ENCODE data around the gene SNAPIN. TPM values are rescaled to one million over a fixed set of nuclear protein-coding genes. Genes with fewer than 3 reads are reported as not detected.
A peak's percentile ranks its signal among the peaks of the same experiment; 100 is the strongest.

SNAPIN gene
- total RNA-seq, 1 experiment from 2014 or later = 39.1 TPM

DNA sequence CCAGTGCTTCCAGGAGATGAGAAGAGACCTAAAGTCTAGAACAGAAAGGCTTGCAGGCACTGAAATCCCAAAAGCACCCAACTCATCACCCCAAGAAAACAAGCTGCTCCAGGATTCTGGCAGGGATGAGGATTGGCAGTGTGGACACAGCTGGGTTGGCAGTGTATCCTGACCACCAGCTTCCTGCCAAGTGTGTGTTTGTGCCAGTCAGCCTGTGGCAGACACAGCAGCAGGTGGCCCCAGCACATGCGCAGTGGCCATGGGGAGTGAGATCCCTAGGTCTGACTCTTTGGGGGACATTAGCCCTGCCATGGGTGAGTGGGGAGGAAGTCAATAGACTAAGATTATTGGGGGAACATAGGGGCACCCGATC lies 8.7 kb upstream of the SNAPIN start:
- no peak overlapping the region for H3K4me3 ChIP-seq (replicated peaks in 1 of 2; ENCODE audit: low read depth in 1 of 2, low read length in 2 of 2)
- no peaks in the 10 kb centered on the region for H3K27me3 ChIP-seq (ENCODE audit: insufficient read depth, low read length)
- peaks cover 3% of the 10 kb centered on the region; the same call in 1 of the 2 replicates for H3K79me2 ChIP-seq (ENCODE audit: insufficient read depth, low read length)
- H4K20me1 ChIP-seq (ENCODE audit: insufficient read depth) = no peaks in the 10 kb centered on the region
- H3K4me1 ChIP-seq (ENCODE audit: control insufficient read depth in 1 of 2, insufficient read depth in 2 of 2, low read length in 2 of 2) = peaks cover 0 to 10% of the 10 kb centered on the region in 2 experiments; a peak in 2 of 4 replicates
- H3K9me3 ChIP-seq (ENCODE audit: control insufficient read depth in 1 of 2, insufficient read depth in 1 of 2, low read depth in 1 of 2, low read length in 2 of 2) = no peaks in the 10 kb centered on the region
- RAD21 ChIA-PET (ENCODE audit: low non-redundant PET in 1 of 2, low total read pairs in 2 of 2, uncharacterized antibody in 2 of 2, unreplicated experiment in 2 of 2) = no interaction called here
- POLR2A ChIA-PET = interaction anchor here (1.1 to 2.8 kb wide), 2 partner anchors 16 to 23 kb away, joined by 4 to 12 read pairs; partner anchors contain the start of genes CHTOP and S100A13
- TF ChIP-seq JUND (IDR thresholded peaks at IDR 0.05) = no peak
- TF ChIP-seq ZFX (IDR thresholded peaks at IDR 0.05) = no peak
- TF ChIP-seq TCF7L2 (IDR thresholded peaks at IDR 0.05; ENCODE audit: borderline replicate concordance, extremely low read depth, insufficient read depth, insufficient read length) = no peak
- no peak for TF ChIP-seq MAX (IDR thresholded peaks at IDR 0.05)
- no peak for TF ChIP-seq CEBPB (IDR thresholded peaks at IDR 0.05; ENCODE audit: low read depth)
- TF ChIP-seq, protein P1, sequence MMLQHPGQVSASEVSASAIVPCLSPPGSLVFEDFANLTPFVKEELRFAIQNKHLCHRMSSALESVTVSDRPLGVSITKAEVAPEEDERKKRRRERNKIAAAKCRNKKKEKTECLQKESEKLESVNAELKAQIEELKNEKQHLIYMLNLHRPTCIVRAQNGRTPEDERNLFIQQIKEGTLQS (IDR thresholded peaks at IDR 0.05) = no peak
- TF ChIP-seq POLR2AphosphoS5 (IDR thresholded peaks at IDR 0.05; ENCODE audit: low read depth, low read length) = no peak
- TF ChIP-seq REST (IDR thresholded peaks at IDR 0.05; ENCODE audit: low read depth) = no peak
- TF ChIP-seq, protein P2, sequence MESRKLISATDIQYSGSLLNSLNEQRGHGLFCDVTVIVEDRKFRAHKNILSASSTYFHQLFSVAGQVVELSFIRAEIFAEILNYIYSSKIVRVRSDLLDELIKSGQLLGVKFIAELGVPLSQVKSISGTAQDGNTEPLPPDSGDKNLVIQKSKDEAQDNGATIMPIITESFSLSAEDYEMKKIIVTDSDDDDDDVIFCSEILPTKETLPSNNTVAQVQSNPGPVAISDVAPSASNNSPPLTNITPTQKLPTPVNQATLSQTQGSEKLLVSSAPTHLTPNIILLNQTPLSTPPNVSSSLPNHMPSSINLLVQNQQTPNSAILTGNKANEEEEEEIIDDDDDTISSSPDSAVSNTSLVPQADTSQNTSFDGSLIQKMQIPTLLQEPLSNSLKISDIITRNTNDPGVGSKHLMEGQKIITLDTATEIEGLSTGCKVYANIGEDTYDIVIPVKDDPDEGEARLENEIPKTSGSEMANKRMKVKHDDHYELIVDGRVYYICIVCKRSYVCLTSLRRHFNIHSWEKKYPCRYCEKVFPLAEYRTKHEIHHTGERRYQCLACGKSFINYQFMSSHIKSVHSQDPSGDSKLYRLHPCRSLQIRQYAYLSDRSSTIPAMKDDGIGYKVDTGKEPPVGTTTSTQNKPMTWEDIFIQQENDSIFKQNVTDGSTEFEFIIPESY (IDR thresholded peaks at IDR 0.05; ENCODE audit: extremely low read depth, insufficient replicate concordance, low read length) = no peak
- TF ChIP-seq SP1 (IDR thresholded peaks at IDR 0.05; ENCODE audit: low read depth) = no peak
- TF ChIP-seq EGR1 (IDR thresholded peaks at IDR 0.05; ENCODE audit: low read depth) = no peak
- no peak for TF ChIP-seq SRF (IDR thresholded peaks at IDR 0.05; ENCODE audit: low read depth)
- no peak for TF ChIP-seq RAD21 (IDR thresholded peaks at IDR 0.05; ENCODE audit: low read depth)
- no peak for DNase-seq (ENCODE audit: low read depth, low spot score)
- no TSS peak for BruUV-seq (replicated peaks)
- H2AFZ ChIP-seq (ENCODE audit: low read depth, low read length, poor library complexity, severe bottlenecking) = no peak overlapping the region
- H3K36me3 ChIP-seq (ENCODE audit: control insufficient read depth in 1 of 2, insufficient read depth in 2 of 2, low read length in 2 of 2) = peaks cover 11 to 16% of the 10 kb centered on the region in 2 experiments
- H3K27ac ChIP-seq (ENCODE audit: low read depth, low read length) = no peak overlapping the region
- no peak overlapping the region for H3K9ac ChIP-seq (ENCODE audit: low read length)
- CTCF ChIA-PET = no interaction called here
- intact Hi-C loops (cut with micrococcal nuclease) = no loop called here
- ATAC-seq = 0 out of 2 replicates have a peak, but pooled peaks have one; percentile 23
- no peak overlapping the region for H3K4me2 ChIP-seq (ENCODE audit: low read length)
- no peaks in the 10 kb centered on the region for H3K9me2 ChIP-seq (ENCODE audit: insufficient read depth)
